ENCODE data around the gene PLA2G2C.

- TF ChIP-seq EP300 (IDR thresholded peaks at IDR 0.05): no peak
- TF ChIP-seq CTCF (IDR thresholded peaks at IDR 0.05): no peak
- no peak for TF ChIP-seq POLR2A (IDR thresholded peaks at IDR 0.05)
- TF ChIP-seq POLR2AphosphoS5 (IDR thresholded peaks at IDR 0.05): peak in 1 of 4 donors; percentile 5
Observed at GRCh38 chr1:20199403-20199802, 13.1 kb upstream of the PLA2G2C start.
